Cerebellar nuclear complex (tissue), 1 donor: Measurements from ENCODE around the gene GJC2.

Experiments used
- DNase-seq, 2 experiments: peaks; one replicate each; lab custom pipeline; 2025; lab: John Stamatoyannopoulos, UW

Gene GJC2

GRCh38 chr1:228158151-228159007, 8.6 kb downstream of the GJC2 start:
- DNase-seq: no peak

GRCh38 chr1:228159008-228159665, 9.4 kb downstream of the GJC2 start:
- no peak for DNase-seq

GRCh38 chr1:228160201-228160761, 10.6 kb downstream of the GJC2 start:
- no peak for DNase-seq

- no peak for DNase-seq
Measured at GRCh38 chr1:228161362-228161761, 11.6 kb downstream of the GJC2 start.

GRCh38 chr1:228161866-228162265, 12.1 kb downstream of the GJC2 start:
- DNase-seq: no peak

GRCh38 chr1:228162286-228163006, 12.7 kb downstream of the GJC2 start:
- DNase-seq: no peak

- no peak for DNase-seq
Measured at GRCh38 chr1:228163007-228163753, 13.4 kb downstream of the GJC2 start.

- DNase-seq: no peak
Measured at GRCh38 chr1:228163776-228164519, 14.2 kb downstream of the GJC2 start.

GRCh38 chr1:228164561-228165371, 15.0 kb downstream of the GJC2 start:
- DNase-seq: no peak

GRCh38 chr1:228165372-228166169, 15.8 kb downstream of the GJC2 start, which contains the start of gene IBA57:
Gene IBA57, plus strand, starts transcription at chr1:228165804. Its CDS starts 13 bp downstream, at chr1:228165817.
- DNase-seq: peak; percentile 94 to 98

- peak; percentile 52 to 70 for DNase-seq
Measured at GRCh38 chr1:228166170-228166936, 16.6 kb downstream of the GJC2 start.

GRCh38 chr1:228168563-228169270, 19.0 kb downstream of the GJC2 start:
- no peak for DNase-seq

- no peak for DNase-seq
Measured at GRCh38 chr1:228169345-228169744, 19.6 kb downstream of the GJC2 start.

- no peak for DNase-seq
Measured at GRCh38 chr1:228170666-228171065, 20.9 kb downstream of the GJC2 start.

- DNase-seq: no peak
Measured at GRCh38 chr1:228171221-228171891, 21.6 kb downstream of the GJC2 start.

- no peak for DNase-seq
Measured at GRCh38 chr1:228172591-228173527, 23.1 kb downstream of the GJC2 start.
